ENCODE results near the gene JAG2.

DNA sequence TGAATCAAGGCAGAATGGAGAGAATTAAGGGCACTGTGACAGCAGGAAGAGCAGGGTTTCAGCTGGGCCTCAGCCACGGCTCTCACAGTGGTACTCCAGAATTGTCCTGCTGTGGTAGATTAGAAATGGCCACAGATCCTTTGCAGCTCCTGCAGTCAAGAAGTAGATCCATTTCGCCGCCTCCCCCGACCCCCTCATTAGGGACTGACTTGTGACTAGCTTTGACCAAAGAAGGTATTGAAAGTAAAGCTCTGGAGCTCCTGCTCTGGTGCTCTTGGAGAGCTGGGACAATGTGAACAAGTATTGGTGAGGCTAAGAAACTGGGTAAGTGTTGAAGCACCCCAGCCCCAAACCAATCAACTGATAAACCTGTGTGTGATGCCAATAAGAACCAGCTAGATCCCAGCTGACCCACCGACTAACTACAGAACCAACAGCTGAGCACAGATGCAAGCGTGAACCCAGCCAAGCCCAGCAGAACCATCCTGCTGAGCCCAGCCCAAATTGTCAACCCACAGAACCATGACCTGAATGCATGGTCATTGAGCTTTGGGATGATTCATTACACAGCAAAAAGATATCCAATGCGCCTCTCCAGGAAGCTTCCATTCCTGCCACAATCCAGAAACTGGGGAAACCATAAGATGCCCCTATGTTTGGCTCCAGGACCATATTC, 50.7 kb downstream of the JAG2 start:
- TF ChIP-seq, protein P1, sequence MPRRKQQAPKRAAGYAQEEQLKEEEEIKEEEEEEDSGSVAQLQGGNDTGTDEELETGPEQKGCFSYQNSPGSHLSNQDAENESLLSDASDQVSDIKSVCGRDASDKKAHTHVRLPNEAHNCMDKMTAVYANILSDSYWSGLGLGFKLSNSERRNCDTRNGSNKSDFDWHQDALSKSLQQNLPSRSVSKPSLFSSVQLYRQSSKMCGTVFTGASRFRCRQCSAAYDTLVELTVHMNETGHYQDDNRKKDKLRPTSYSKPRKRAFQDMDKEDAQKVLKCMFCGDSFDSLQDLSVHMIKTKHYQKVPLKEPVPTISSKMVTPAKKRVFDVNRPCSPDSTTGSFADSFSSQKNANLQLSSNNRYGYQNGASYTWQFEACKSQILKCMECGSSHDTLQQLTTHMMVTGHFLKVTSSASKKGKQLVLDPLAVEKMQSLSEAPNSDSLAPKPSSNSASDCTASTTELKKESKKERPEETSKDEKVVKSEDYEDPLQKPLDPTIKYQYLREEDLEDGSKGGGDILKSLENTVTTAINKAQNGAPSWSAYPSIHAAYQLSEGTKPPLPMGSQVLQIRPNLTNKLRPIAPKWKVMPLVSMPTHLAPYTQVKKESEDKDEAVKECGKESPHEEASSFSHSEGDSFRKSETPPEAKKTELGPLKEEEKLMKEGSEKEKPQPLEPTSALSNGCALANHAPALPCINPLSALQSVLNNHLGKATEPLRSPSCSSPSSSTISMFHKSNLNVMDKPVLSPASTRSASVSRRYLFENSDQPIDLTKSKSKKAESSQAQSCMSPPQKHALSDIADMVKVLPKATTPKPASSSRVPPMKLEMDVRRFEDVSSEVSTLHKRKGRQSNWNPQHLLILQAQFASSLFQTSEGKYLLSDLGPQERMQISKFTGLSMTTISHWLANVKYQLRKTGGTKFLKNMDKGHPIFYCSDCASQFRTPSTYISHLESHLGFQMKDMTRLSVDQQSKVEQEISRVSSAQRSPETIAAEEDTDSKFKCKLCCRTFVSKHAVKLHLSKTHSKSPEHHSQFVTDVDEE (CRISPR knock-in tag; IDR thresholded peaks at IDR 0.05): no peak
- TF ChIP-seq SNAI2 (CRISPR knock-in tag; IDR thresholded peaks at IDR 0.05) (no peak), ARNTL (CRISPR knock-in tag; IDR thresholded peaks at IDR 0.05; ENCODE audit: borderline replicate concordance, low read depth) (no peak), GLIS3 (CRISPR knock-in tag; IDR thresholded peaks at IDR 0.05) (no peak)
